Endothelial cell of umbilical vein (primary cell): Measurements from ENCODE around the gene ZNF792. TPM values are rescaled to one million over a fixed set of nuclear protein-coding genes. Genes with fewer than 3 reads are reported as not detected.

ENCODE experiments used
- BruUV-seq: library from RNA; stranded (reverse); fragments of 400-500 nt; replicated peaks from 2 replicates; lab custom pipeline; 2021; lab: Mats Ljungman, UMichigan
- CTCF ChIA-PET: fragments of 300-600, 350-600 bp; sonication (Branson Sonifier 250); formaldehyde crosslinking; loops from one replicate; lab custom pipeline; 2021; ENCODE audit warnings: antibody characterized with exemption, inconsistent platforms; lab: Charles Lee
- POLR2A ChIA-PET: fragments of 300-600, 350-600 bp; sonication (Branson Sonifier 250); formaldehyde crosslinking; loops from one replicate; lab custom pipeline; 2021; ENCODE audit warnings: antibody characterized with exemption, inconsistent platforms; lab: Charles Lee
- DNase-seq: peaks from one replicate; pipeline ENCODE4 v3.0.0-alpha.2; 2011; ENCODE audit warnings: low read depth, low spot score
- FAIRE-seq: peaks from 2 replicates; lab custom pipeline; 2011; peaks lifted over from hg19 to GRCh38; lab: Jason Lieb, UNC
- H2AFZ ChIP-seq: 2 replicates; pipeline ENCODE4 v1.6.0; 2012; ENCODE audit warnings: low read depth, low read length, control low read depth, inconsistent platforms
- H3K27ac ChIP-seq: 2 replicates; pipeline ENCODE4 v1.5.1; 2011; ENCODE audit warnings: low read depth, mild to moderate bottlenecking, control low read depth, low read length, moderate library complexity; ENCODE audit not compliant: insufficient read depth
- H3K27me3 ChIP-seq, 2 experiments: 2 replicates each; pipeline versions ENCODE4 v1.6.0 to v1.6.1; 2011; ENCODE audit warnings: low read length in 2 of 2, mixed read lengths in 1 of 2; ENCODE audit not compliant: control insufficient read depth in 2 of 2, insufficient read depth in 2 of 2
- H3K36me3 ChIP-seq, 2 experiments: 2 replicates in 1 of 2; 3 replicates in 1 of 2; pipeline ENCODE4 v1.5.1; 2011; ENCODE audit warnings: low read length in 2 of 2, mild to moderate bottlenecking in 1 of 2, moderate library complexity in 1 of 2; ENCODE audit not compliant: control insufficient read depth in 2 of 2, insufficient read depth in 2 of 2; ENCODE audit errors: extremely low read depth in 1 of 2
- H3K4me1 ChIP-seq: 3 replicates; pipeline ENCODE4 v1.5.1; 2011; ENCODE audit warnings: mild to moderate bottlenecking, low read length; ENCODE audit not compliant: control insufficient read depth, insufficient read depth; ENCODE audit errors: extremely low read depth
- H3K4me2 ChIP-seq: 2 replicates; pipeline ENCODE4 v1.6.1; 2011; ENCODE audit warnings: low read length, control low read depth, mixed read lengths; ENCODE audit not compliant: insufficient read depth
- H3K4me3 ChIP-seq, 3 experiments: fragments of 200-600 bp in 1 of 3; sonication (generic), shearing (Covaris generic) in 1 of 3; replicated peaks in 1 of 3; 2 replicates each; pipeline ENCODE4 v1.5.1; 2011 to 2016; ENCODE audit warnings: control low read depth in 3 of 3, low read length in 3 of 3, mild to moderate bottlenecking in 2 of 3, inconsistent platforms in 1 of 3, low read depth in 1 of 3, moderate library complexity in 1 of 3; ENCODE audit not compliant: insufficient read depth in 1 of 3
- H3K79me2 ChIP-seq: 2 replicates; pipeline ENCODE4 v1.6.0; 2012; ENCODE audit warnings: low read length, inconsistent platforms; ENCODE audit not compliant: control insufficient read depth, insufficient read depth
- H3K9ac ChIP-seq: replicated peaks from 2 replicates; pipeline ENCODE3; 2011; ENCODE audit warnings: low read length, control low read depth; ENCODE audit not compliant: insufficient read depth; ENCODE audit errors: extremely low read depth
- H3K9me1 ChIP-seq: replicated peaks from 3 replicates; pipeline ENCODE4 v1.6.0; 2011; ENCODE audit warnings: mild to moderate bottlenecking, low read length; ENCODE audit not compliant: control insufficient read depth, insufficient read depth; ENCODE audit errors: extremely low read depth
- H3K9me3 ChIP-seq: replicated peaks from 2 replicates; pipeline ENCODE4 v1.5.1; 2012; ENCODE audit warnings: low read length, inconsistent platforms; ENCODE audit not compliant: control insufficient read depth, insufficient read depth
- H4K20me1 ChIP-seq: replicated peaks from 2 replicates; pipeline ENCODE3; 2011; ENCODE audit warnings: mild to moderate bottlenecking, low read length; ENCODE audit not compliant: control insufficient read depth, insufficient read depth; ENCODE audit errors: extremely low read depth
- CTCF ChIP-seq, 2 donors: IDR thresholded peaks; 1 replicate in 1 of 2; 2 replicates in 1 of 2; pipeline ENCODE4 v1.5.1; 2011; ENCODE audit warnings: low read length in 2 of 2, mild to moderate bottlenecking in 2 of 2, moderate library complexity in 2 of 2, control low read depth in 1 of 2, inconsistent platforms in 1 of 2, low read depth in 1 of 2; ENCODE audit not compliant: insufficient read depth in 1 of 2; ENCODE audit errors: extremely low read depth in 1 of 2
- EZH2 ChIP-seq: IDR thresholded peaks from 2 replicates; pipeline ENCODE4 v1.6.1; 2012; ENCODE audit warnings: borderline replicate concordance, low read depth, mild to moderate bottlenecking, moderate library complexity, low read length, inconsistent platforms; ENCODE audit not compliant: severe bottlenecking
- FOS ChIP-seq: IDR thresholded peaks from 2 replicates; pipeline ENCODE4 v1.6.1; 2011; ENCODE audit warnings: mild to moderate bottlenecking, low read length, moderate library complexity, borderline replicate concordance; ENCODE audit not compliant: insufficient read depth
- GATA2 ChIP-seq: IDR thresholded peaks from 2 replicates; pipeline ENCODE4 v1.7.0; 2011; ENCODE audit warnings: low read depth, mild to moderate bottlenecking, moderate library complexity, mixed read lengths, low read length; ENCODE audit not compliant: insufficient read length, insufficient read depth
- JUN ChIP-seq: IDR thresholded peaks from 2 replicates; pipeline ENCODE4 v1.6.1; 2011; ENCODE audit warnings: borderline replicate concordance, low read depth; ENCODE audit not compliant: insufficient read length, insufficient read depth
- MAX ChIP-seq: IDR thresholded peaks from 2 replicates; pipeline ENCODE4 v1.6.1; 2011; ENCODE audit not compliant: insufficient read depth, insufficient read length
- MYC ChIP-seq: IDR thresholded peaks from one replicate; pipeline ENCODE4 v1.6.1; 2011; ENCODE audit warnings: mild to moderate bottlenecking, low read depth, low read length
- POLR2A ChIP-seq: IDR thresholded peaks from 2 replicates; pipeline ENCODE4 v1.6.1; 2012; ENCODE audit warnings: low read depth, mild to moderate bottlenecking, control low read depth, low read length
- POLR2AphosphoS5 ChIP-seq: IDR thresholded peaks from 2 replicates; pipeline ENCODE4 v1.6.1; 2012; ENCODE audit warnings: low read depth, mild to moderate bottlenecking, control low read depth, low read length, moderate library complexity; ENCODE audit not compliant: insufficient read depth
- dilution Hi-C: fragments of 300-500 bp; cut with MboI; formaldehyde crosslinking; loops from one replicate; pipeline ENCODE4 v1.15.0; 2019; ENCODE audit warnings: low sequenced_read_pairs; ENCODE audit not compliant: extremely low pct_ligation_motif_present
- intact Hi-C: fragments of 100-400 bp; cut with micrococcal nuclease; formaldehyde crosslinking; loops from one replicate; pipeline ENCODE4 v1.10.0; 2022
- polyA plus RNA-seq, 4 experiments: library from polyadenylated mRNA; depleted of rRNA in 3 of 4; stranded (reverse) in 3 of 4; unstranded in 1 of 4; fragments of >200 nt; gene quantifications; 2 replicates each; pipeline versions ENCODE4 v1.2.1 to v1.2.3, GENCODE V29; 2011 to 2012; ENCODE audit warnings: missing spikeins in 1 of 4
- total RNA-seq: library from RNA; stranded (reverse); gene quantifications from 2 replicates; pipeline ENCODE4 v1.2.3, GENCODE V29; 2021

Gene ZNF792
- total and polyA plus RNA-seq, 2 donors (not counting 3 experiments of a cell fraction or from before 2014, with no cell fraction given), result 11.3 to 19.8 TPM

- peaks cover 12 to 47% of the 10 kb centered on the region in 2 experiments for H3K36me3 ChIP-seq
- dilution Hi-C loops (no loop called here), intact Hi-C loops (no loop called here)
Observed at GRCh38 chr19:35011091-35011689, 47.2 kb upstream of the ZNF792 start.

GRCh38 chr19:35009424-35010415 lies 45.7 kb upstream of the ZNF792 start:
- FAIRE-seq, result no peak
- intact Hi-C loops, result loop anchor here (10.0 kb wide), 1 partner anchor 85 kb away; the partner anchor contains the start of gene ZNF30
- H4K20me1 ChIP-seq, result no peaks in the 10 kb centered on the region

More at GRCh38 chr19:35011091-35011689, 47.2 kb upstream of the ZNF792 start:
- Histone ChIP-seq H3K9me3 (no peaks in the 10 kb centered on the region), H3K4me3 (no peak overlapping the region), H3K27me3 (no peaks in the 10 kb centered on the region), H3K79me2 (peaks cover 8% of the 10 kb centered on the region), H3K9ac (no peak overlapping the region), H3K27ac (no peak overlapping the region), H3K4me2 (no peak overlapping the region), H4K20me1 (no peaks in the 10 kb centered on the region), H2AFZ (no peak overlapping the region), H3K4me1 (peaks cover 12% of the 10 kb centered on the region), H3K9me1 (no peaks in the 10 kb centered on the region)
- TF ChIP-seq MAX (no peak), GATA2 (no peak), POLR2AphosphoS5 (no peak)
- no peak for FAIRE-seq
- ChIA-PET CTCF (interaction anchor here (1.1 to 9.9 kb wide), 2 partner anchors 37 to 44 kb away, joined by 3 to 129 read pairs; no protein-coding TSS in a partner anchor), POLR2A (no interaction called here)
- DNase-seq, result no peak
- BruUV-seq, result no TSS peak

More at GRCh38 chr19:35009424-35010415, 45.7 kb upstream of the ZNF792 start:
- no peak overlapping the region for H3K4me2 ChIP-seq
- ChIA-PET POLR2A (no interaction called here), CTCF (interaction anchor here (9.9 kb wide), 1 partner anchor 36 kb away, joined by 129 read pairs; no protein-coding TSS in a partner anchor)
- no peaks in the 10 kb centered on the region for H3K27me3 ChIP-seq
- H3K9me1 ChIP-seq, result no peaks in the 10 kb centered on the region
- no peak overlapping the region for H2AFZ ChIP-seq
- H3K79me2 ChIP-seq, result peaks cover 15% of the 10 kb centered on the region
- no peak overlapping the region for H3K4me3 ChIP-seq
- TF ChIP-seq MYC (no peak), EZH2 (no peak), POLR2AphosphoS5 (no peak), JUN (no peak), MAX (no peak), GATA2 (no peak), CTCF (IDR thresholded peaks at IDR 0.05; ENCODE audit: extremely low read depth in 1 of 2, insufficient read depth in 1 of 2, low read depth in 1 of 2, low read length in 2 of 2) (no peak), POLR2A (no peak), FOS (no peak)
- no peak for DNase-seq
- H3K27ac ChIP-seq, result no peak overlapping the region
- H3K9ac ChIP-seq, result no peak overlapping the region
- H3K4me1 ChIP-seq, result peaks cover 20% of the 10 kb centered on the region
- H3K9me3 ChIP-seq, result no peaks in the 10 kb centered on the region
- dilution Hi-C loops, result no loop called here
- H3K36me3 ChIP-seq, result peaks cover 9 to 43% of the 10 kb centered on the region in 2 experiments
- TSS peak; percentile 16 for BruUV-seq
